Stimulated activated CD8-positive, alpha-beta memory T cell treated with anti-CD3 and anti-CD28 coated beads, Interleukin-4, amount 100 ng/mL, for 24 hours (primary cell): ENCODE results near the gene MET.
"Not testable (repeated sequence)": the region's sequence is repeated elsewhere in the genome, so short reads cannot be mapped to it uniquely, and the experiment has no call there.

Experiments
- DNase-seq: peaks from one replicate; pipeline ENCODE4 v3.0.0-alpha.2; 2020; ENCODE audit warnings: low read depth

Gene MET

DNA sequence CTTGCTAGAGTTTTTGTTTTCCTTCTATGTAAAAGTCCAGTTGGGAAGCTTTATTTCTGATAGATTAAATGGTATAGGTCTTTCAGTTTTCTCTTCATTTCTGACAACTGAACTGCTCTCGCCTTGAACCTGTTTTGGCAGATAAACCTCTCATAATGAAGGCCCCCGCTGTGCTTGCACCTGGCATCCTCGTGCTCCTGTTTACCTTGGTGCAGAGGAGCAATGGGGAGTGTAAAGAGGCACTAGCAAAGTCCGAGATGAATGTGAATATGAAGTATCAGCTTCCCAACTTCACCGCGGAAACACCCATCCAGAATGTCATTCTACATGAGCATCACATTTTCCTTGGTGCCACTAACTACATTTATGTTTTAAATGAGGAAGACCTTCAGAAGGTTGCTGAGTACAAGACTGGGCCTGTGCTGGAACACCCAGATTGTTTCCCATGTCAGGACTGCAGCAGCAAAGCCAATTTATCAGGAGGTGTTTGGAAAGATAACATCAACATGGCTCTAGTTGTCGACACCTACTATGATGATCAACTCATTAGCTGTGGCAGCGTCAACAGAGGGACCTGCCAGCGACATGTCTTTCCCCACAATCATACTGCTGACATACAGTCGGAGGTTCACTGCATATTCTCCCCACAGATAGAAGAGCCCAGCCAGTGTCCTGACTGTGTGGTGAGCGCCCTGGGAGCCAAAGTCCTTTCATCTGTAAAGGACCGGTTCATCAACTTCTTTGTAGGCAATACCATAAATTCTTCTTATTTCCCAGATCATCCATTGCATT, 27.1 kb downstream of the MET start:
- no peak for DNase-seq

DNA sequence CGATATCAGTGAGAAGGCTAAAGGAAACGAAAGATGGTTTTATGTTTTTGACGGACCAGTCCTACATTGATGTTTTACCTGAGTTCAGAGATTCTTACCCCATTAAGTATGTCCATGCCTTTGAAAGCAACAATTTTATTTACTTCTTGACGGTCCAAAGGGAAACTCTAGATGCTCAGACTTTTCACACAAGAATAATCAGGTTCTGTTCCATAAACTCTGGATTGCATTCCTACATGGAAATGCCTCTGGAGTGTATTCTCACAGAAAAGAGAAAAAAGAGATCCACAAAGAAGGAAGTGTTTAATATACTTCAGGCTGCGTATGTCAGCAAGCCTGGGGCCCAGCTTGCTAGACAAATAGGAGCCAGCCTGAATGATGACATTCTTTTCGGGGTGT, 27.7 kb downstream of the MET start:
- DNase-seq = no peak

DNA sequence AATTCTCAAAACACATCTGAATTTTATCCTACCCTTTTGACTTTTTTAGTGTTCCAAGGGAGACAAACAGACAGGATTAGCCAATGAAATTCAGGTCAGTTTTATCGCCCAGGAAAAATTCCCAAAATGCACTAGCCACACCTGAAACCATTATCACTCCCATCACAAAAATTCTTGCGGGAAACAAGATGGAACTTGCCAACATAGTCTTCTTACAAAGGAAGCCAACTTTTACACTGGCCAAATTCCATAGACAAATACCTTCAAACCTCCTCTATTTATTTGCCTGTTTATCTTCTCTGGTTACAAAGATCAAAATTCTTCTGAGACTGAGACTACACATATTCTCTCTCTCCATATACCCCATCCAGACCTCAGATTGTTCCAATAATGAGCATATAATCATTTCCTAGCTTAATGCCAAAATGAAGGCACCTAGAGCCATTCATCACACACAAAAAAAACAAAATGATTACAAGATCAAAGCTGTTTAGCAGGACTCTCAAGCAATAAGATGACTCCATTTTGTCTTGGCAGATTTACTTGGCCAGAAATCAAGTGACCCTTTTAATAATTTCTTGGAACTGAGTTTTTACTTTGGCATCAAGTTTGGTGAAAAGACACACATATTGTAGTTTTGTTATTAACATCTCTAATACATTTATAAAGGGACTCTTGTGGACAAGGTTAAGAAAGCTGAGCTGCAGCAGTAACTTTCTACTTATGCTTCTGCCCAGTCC, 30.2 kb downstream of the MET start:
- DNase-seq = no peak

DNA sequence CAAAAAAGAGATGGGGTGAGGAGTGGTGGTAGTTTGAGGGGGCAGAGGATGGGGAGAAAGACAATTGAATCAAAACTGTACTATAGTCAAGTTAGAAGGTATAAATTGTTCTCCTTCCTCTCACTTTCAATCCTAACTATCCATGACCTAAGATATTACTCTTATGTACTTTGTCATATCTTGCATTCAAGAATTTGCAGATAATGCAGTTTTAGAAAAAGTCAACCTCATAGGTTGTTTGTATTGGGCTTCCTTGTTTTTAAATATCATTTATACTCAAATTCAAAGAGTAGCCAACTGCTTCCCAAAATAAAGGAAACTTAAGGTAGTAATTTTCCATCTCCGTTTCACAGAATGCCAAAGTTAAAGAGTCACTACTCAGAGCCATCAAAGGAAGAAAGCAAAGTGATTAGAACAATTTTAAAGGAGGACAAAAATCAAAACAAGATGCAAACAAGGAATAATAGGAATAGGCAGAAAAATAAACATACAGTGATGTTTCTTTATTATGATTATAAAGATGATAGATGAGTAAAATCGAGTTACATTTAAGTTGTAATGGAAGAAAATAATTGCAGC, 32.7 kb downstream of the MET start:
- no peak for DNase-seq

DNA sequence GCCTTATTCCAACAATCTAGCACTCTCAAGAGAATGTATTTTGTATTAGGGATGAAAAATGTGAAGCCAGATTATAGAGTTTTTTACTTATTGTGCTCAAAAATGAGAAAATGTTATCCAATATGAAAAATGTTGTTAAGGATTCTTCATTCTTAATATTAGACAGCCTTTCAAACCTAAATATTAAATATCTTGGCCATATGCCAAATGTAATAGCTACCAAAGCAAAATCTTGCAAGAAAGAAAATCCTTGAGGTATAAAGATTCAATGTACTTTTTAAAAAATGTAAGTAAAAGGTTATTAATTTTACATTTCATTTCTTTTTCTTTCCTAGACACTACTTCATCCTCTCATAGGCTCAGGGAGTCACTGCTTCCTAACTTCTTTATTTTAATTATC, 33.4 kb downstream of the MET start:
- DNase-seq = no peak

DNA sequence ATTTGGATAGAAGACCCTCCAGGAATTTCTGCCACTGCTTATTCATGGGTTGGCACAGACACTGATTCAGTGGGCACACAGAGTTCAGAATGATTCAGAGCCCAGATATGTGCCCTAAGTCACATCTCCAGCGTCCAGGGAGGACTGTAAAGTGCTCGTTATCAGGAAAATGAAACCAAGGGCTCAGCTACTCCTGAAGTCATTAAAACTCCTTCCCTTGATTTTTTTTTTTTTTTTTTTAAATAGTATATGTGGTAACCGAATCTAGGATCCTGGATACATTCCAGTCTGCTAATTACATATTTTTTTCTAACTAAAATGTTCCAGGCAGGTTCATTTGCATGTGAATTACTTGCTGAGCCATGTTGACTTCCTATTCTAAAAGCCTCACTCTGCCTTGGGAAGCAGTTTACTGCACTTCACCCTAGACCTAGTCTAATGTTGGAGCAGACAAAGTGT, 34.7 kb downstream of the MET start:
- DNase-seq = no peak

DNA sequence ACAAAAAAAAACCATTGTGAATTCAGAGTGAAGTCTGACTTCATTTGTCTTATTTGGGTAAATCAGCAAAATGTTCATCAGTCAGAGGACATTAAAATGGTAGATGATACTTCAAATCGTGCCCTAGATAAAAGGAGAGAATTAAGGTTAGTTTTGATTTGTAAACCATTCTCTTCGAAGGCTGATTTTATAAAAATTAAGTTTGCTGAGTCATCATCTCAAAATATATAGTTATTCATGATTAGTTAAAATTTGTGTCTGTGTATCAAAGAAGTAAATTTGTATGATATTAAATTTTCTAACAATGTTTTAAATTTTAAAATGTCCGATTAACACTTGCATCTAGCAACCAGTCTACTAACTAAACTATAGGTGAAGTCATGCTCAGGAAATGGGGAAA, 35.3 kb downstream of the MET start:
- no peak for DNase-seq

DNA sequence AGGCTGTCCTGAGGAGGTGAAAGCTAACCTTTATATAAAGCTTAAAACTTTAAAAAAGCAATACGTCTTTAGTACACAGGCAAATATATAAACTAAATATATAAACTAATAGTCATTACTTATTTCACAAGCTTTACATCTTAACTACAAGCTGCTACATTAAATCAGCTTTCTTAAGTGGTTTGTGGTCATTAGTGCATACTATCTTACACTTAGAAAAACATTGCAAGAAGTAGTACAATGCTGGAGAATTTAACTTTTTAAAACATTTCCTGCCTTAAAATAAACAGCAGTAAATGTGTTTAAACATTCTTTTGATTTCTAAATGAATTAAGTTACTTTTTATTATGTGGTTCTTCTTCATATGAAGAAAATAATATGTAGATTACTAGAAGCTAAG, 36.3 kb downstream of the MET start:
- no peak for DNase-seq

DNA sequence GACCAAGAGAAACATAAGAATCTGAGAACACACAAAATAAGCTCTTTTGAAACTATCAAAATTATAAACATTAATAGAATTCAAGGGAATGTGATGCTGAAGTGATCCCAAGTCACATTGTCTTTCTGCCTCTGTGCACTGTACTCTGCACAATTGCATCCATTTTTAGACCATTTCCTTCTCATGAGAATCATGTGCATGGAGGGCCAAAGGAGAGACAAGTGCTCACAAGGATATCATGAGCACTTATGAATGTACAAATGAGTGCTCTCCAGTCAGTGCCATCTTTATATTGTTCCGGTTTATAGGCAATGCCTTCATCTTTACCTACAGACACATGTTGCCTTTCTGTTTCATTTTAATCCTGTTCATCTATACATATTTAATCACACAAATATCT, 36.9 kb downstream of the MET start:
- no peak for DNase-seq

DNA sequence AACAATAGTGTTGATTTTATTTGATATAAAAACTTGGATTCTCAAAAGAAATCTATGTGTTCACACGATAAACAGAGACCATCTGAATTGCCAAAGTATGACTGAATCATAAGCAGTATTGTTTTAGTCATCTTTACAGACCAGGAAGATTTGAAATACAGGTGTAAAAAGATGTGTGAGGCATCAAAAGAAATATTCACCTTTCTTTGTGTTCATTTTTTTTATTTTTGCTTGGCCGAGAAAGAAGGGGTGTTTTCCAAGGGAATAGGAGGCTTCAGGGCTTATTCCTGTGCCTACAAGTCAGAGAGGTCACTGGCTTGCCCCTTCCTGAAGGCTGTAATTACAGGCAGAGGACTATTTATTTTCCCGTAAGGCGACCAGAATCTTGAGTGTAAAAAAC, 37.3 kb downstream of the MET start:
- no peak for DNase-seq

DNA sequence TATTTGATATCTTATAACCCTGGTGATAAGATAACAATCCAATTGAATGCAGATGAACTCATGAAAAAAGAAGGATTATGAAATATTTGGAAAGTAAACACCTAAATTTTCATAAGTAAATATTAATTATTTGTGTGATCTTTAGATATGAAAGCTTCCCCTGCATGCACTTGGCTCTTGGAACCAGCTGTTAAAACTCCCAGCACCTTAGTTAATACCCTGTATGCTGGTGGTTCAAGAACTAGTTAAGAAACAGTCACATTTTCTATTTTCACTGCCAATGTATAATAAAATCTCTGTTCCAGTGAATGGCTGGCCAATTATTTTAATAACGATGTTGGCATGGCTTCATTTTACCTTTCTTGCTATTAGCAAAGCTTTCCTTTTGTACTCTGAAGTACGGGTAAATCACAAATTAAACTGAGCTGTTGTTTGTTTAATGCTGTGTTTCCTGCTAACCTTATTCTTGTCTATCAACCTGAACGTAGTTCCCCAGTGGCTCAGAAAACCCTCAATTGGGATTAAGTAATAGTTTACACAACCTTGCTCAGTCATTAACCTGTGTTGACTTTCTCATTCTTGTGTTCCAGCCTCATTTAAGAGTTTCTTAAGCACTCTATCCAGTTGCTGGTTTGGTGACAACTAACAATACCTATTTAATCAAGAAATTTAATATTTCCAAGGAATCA, 38.9 kb downstream of the MET start:
- no peak for DNase-seq

DNA sequence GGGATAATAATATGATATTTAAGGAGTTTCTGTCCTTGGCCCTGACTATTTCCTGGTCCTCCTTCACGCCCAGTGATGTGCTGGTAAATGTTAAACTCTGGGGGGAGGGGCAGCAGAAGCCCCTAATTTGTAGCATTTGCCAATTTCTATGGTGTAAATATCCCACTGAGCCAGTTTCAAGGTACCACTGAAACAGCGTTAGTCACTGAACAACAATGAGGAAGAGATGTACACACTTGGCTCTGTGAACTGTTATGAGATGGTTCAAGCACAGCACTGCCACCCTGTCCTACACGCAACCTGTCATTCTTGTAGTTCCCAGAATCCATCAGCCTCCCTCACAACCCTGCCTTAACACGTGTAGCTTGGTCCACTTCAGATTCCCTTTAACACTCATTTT, 39.8 kb downstream of the MET start:
- DNase-seq = no peak

DNA sequence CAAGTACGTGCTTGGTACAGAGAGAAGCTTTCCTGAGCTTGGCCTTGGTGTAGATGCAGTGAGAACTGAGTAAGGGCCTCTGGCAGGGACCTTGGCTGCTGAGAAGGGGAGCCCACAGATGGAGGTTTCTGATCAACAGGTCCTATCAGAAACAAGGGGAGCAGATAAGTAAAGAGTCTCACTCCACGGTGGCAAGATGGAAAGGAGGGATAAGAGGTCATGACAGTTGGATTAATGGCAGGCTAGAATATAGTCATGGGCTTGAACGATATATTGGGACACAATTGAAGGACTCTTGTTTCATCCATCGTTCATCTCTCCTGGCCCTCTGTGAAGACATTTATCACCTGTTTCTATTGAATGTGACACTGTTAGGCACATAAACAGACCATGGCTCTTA, 41.5 kb downstream of the MET start:
- no peak for DNase-seq

DNA sequence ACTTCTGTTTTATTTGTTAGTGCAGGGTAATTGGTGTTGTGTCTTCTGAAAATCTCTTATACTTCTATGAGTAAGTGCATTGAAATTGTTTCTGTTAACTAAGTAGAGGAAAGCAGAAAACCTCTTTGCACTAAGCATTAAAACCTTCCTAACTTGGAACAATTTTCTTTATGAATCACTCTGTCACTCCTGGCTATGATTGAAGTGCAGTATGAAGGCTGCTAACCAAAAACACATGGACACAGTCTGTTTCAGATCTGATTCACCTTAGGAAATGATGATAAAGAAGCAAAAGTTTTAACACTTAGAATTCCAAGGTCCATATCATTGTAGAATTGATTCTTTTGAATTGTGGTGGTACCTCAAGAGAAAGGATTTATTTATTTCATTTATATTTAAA, 41.9 kb downstream of the MET start:
- no peak for DNase-seq

DNA sequence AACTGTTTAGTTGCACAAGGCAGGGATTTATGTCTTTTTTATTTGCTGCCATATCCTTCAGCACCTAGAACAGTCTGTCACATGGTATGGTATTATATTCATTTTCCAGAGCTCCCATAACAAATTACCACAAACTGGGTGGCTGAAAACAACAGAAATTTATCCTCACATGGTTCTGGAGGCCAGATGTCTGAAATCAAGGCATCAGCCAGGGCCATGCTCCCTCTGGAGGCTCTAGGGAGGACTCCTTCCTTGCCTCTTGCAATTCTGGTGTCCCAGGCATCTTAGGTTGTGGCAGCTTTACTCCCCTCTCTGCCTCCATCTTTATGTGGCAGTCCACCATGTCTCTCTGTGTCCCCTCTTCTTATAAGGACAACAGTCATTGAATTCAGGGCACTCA, 43.1 kb downstream of the MET start:
- DNase-seq = no peak

DNA sequence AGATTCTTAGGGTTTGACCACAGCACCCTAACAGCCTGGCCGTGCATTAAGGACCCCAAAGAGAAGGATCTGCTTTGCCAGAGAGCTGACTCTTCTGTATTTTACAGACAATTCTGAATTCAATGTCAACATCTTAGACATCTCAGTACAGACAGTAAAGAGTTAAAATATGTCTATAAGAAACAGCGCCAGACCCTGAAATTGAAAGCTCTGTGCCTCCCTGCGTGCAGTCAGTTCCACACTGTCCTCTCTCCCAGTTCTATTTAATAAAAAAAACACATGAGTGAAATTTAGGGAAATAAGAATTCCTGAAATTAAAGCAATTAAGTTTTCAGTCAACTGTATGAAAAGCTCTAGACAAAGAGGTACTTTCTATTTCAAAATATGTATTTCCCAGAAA, 45.1 kb downstream of the MET start:
- no peak for DNase-seq

DNA sequence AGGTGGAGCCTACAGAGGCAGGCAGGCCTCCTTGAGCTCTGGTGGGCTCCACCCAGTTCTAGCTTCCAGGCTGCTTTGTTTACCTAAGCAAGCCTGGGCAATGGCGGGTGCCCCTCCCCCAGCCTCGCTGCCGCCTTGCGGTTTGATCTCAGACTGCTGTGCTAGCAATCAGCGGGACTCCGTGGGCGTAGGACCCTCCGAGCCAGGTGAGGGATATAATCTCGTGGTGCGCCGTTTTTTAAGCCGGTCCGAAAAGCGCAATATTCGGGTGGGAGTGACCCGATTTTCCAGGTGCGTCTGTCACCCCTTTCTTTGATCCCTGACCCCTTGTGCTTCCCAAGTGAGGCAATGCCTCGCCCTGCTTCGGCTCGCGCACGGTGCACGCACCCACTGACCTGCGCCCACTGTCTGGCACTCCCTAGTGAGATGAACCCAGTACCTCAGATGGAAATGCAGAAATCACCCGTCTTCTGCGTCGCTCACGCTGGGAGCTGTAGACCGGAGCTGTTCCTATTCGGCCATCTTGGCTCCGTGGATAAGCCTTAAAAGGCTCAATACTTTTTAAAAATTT, 52.0 kb downstream of the MET start:
- DNase-seq = not testable (repeated sequence)

DNA sequence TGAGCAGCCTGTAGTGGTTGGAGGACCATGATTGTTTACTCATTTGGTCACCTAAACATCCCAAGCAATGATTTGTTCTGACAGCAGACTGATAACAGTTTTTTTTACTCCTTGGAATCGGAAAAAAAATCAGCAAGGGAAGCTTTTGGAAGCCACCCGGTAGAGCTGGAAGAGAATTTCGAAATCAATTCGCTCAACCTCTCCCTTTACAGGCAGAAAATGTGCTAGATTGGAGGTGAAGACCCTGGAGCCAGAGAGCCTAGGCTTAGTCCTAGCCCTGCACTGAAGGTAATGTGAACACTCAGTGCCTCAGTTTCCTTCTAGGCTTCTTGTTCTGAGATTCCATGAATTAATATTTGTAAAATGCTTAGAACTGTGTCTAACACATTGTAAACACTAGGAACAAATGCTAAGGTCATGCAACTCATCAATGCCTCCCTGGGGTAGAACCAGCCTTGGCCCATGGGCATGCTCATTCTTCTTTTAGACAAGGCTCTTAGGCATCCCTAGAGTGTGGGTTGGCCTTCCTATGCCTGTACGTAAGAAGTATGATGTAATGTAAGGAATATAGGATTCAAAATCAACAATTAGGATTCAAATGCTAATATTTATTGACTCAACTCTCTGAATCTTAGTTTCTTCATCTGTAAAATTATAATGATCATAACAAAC, 52.7 kb downstream of the MET start:
- DNase-seq = no peak

DNA sequence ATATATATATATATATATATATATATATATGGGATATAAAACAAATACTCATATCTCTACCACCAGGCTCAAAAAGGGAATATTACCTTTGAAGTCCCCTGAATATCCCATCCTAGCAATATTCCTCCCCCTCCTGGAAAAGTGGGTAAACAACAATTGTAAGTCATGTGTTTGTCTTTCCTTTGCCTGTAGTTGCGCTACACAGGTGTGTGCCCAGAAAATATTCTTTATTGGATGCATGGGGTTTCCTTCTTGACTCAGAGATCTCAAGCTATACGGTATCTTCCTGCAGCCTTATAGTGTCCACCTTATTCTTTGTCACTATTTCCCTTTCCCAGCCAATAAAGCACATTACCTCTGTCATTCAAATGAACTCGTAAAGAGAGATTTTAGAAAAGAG, 54.2 kb downstream of the MET start:
- DNase-seq = no peak

DNA sequence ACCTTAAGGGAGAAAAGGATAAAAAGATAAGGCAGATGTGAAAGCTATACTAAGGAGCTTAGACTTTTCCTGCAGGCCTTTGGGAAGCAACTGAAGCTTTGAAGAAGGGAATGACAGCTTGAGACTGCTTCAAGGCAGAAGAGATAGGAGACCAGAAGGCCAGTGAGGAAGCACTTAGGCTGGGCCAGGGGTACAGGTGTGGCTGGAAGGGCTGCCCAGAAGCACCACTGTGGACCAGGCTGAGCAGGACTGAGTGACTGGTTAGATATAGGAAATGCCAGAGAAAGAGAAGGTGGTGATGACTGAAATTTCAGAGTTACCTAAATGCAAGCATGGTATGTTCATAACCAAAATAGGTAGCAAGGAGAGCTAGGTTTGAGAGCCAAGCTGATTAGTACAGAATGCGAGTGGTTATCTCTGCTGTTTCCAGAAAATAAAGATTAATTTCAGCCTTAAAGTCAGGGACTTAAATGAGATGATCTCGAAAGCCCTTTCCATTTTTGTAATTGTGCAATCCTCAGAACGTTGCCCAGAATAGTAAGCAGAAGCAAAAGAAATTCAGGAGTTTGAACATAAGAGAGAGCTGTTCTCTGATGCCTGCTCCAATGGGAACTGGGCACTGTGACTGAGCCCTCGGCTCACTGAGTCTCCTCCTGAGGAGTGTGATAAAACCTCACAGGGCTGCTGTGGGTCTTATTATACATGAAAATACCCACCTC, 54.9 kb downstream of the MET start:
- DNase-seq = no peak

DNA sequence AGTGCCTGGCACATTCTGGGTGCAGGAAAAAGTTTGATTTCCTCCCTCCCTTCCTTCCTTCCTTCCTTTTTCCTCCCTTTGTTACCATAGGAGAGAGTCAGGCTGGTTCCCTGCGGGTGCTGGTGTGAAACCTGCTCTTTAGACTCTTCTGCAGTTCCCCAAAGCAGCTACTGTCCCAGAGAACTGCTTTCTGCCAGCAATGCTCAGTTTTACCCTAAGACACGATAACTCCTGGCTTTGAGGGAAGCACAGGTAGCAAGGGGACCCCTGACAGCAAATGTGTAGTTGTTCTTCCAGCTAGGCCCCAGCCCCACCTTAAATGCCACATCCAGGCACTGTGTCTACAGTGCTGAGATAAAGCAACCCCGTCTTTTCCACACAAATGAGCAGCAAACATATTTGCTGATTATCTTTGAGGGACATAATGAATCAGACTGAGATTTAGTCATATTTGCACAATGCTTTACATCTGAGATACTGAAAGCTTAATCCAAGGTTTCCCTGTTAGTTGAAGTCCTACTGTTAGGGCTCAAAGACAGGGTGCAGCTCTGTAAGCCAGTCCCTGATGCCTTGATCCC, 55.5 kb downstream of the MET start:
- no peak for DNase-seq
